ENCODE data around the gene BUB1.
"Not testable (repeated sequence)": the region's sequence is repeated elsewhere in the genome, so short reads cannot be mapped to it uniquely, and the experiment has no call there.

Gene BUB1

GRCh38 chr2:110677530-110678456 lies at the start of gene BUB1:
BUB1 (minus strand) TSS chr2:110678063; CDS start chr2:110677995, 68 bp downstream.
- DNase-seq (ENCODE audit: low spot score): peak; percentile 97

GRCh38 chr2:110726285-110726684 lies 48.4 kb upstream of the BUB1 start:
- no peak for DNase-seq (ENCODE audit: low spot score)

- no peak for DNase-seq (ENCODE audit: low spot score)
These were observed 48.0 kb upstream of the BUB1 start for GRCh38 chr2:110725859-110726258.

- no peak for DNase-seq (ENCODE audit: low spot score)
These were observed 47.5 kb upstream of the BUB1 start for GRCh38 chr2:110725370-110725769.

- DNase-seq (ENCODE audit: low spot score): no peak
These were observed 47.0 kb upstream of the BUB1 start for GRCh38 chr2:110724820-110725219.

GRCh38 chr2:110720547-110720946 lies 42.7 kb upstream of the BUB1 start:
- no peak for DNase-seq (ENCODE audit: low spot score)

- DNase-seq (ENCODE audit: low spot score): no peak
These were observed 41.1 kb upstream of the BUB1 start for GRCh38 chr2:110718990-110719389.

- DNase-seq (ENCODE audit: low spot score): no peak
These were observed 40.5 kb upstream of the BUB1 start for GRCh38 chr2:110718382-110718781.

GRCh38 chr2:110717734-110718133 lies 39.9 kb upstream of the BUB1 start:
- no peak for DNase-seq (ENCODE audit: low spot score)

GRCh38 chr2:110716959-110717645 lies 39.2 kb upstream of the BUB1 start:
- no peak for DNase-seq (ENCODE audit: low spot score)

- DNase-seq (ENCODE audit: low spot score): no peak
These were observed 36.8 kb upstream of the BUB1 start for GRCh38 chr2:110714452-110715224.

- peak; percentile 40 for DNase-seq (ENCODE audit: low spot score)
These were observed 35.9 kb upstream of the BUB1 start for GRCh38 chr2:110713513-110714362.

GRCh38 chr2:110712737-110713136 lies 34.9 kb upstream of the BUB1 start:
- no peak for DNase-seq (ENCODE audit: low spot score)

- no peak for DNase-seq (ENCODE audit: low spot score)
These were observed 30.6 kb upstream of the BUB1 start for GRCh38 chr2:110708455-110708854.

GRCh38 chr2:110707386-110707965 lies 29.6 kb upstream of the BUB1 start:
- DNase-seq (ENCODE audit: low spot score): no peak

- no peak for DNase-seq (ENCODE audit: low spot score)
These were observed 24.9 kb upstream of the BUB1 start for GRCh38 chr2:110702514-110703380.

GRCh38 chr2:110698253-110698652 lies 20.4 kb upstream of the BUB1 start:
- not testable (repeated sequence) for DNase-seq (ENCODE audit: low spot score)

GRCh38 chr2:110695146-110695898 lies 17.5 kb upstream of the BUB1 start:
- DNase-seq (ENCODE audit: low spot score): not testable (repeated sequence)

- DNase-seq (ENCODE audit: low spot score): no peak
These were observed 13.9 kb upstream of the BUB1 start for GRCh38 chr2:110691612-110692258.
